ENCODE data around the gene NKTR. TPM values are rescaled to one million over a fixed set of nuclear protein-coding genes. Genes with fewer than 3 reads are reported as not detected.
"Not testable (repeated sequence)": the region's sequence is repeated elsewhere in the genome, so short reads cannot be mapped to it uniquely, and the experiment has no call there.

Gene NKTR
- total RNA-seq, 2 donors from 2014 or later, result 101 to 116 TPM

GRCh38 chr3:42572278-42572677, 28.2 kb upstream of the NKTR start:
- Histone ChIP-seq H3K27ac (ENCODE audit: low read depth, low read length) (no peak overlapping the region), H3K4me1 (ENCODE audit: control insufficient read depth, insufficient read depth, low read length) (no peaks in the 10 kb centered on the region), H3K9ac (ENCODE audit: extremely low read depth, low read length, poor library complexity, severe bottlenecking) (no peak overlapping the region), H3K9me3 (ENCODE audit: control insufficient read depth, low read length) (peaks cover 26% of the 10 kb centered on the region), H3K4me3 (ENCODE audit: low read length) (no peak overlapping the region), H3K36me3 (ENCODE audit: control insufficient read depth, insufficient read depth, low read length) (peaks cover 41% of the 10 kb centered on the region), H3K27me3 (ENCODE audit: control insufficient read depth, insufficient read depth, low read length, poor library complexity, severe bottlenecking) (no peaks in the 10 kb centered on the region)
- Mint-ChIP-seq H3K4me3 (no peak overlapping the region), H3K9me3 (peaks cover 23% of the 10 kb centered on the region), H3K4me1 (peaks cover 6% of the 10 kb centered on the region), H3K27me3 (ENCODE audit: insufficient read depth) (no peaks in the 10 kb centered on the region), H3K36me3 (ENCODE audit: low read depth) (peaks cover 54% of the 10 kb centered on the region), H3K27ac (peak overlapping the region; percentile 31)
- 31 to 53% methylated on average over 2 to 3 of the region's 3 CpGs for WGBS, 2 experiments (ENCODE audit: insufficient coverage in 1 of 2, insufficient read length in 1 of 2)
- TF ChIP-seq CTCF (conservative IDR thresholded peaks at IDR 0.05), result peak; percentile 77
- peak; percentile 92 for DNase-seq

- H3K4me3 Mint-ChIP-seq, result no peak overlapping the region
- H3K36me3 Mint-ChIP-seq (ENCODE audit: low read depth), result peaks cover 57% of the 10 kb centered on the region
- no peak overlapping the region for H3K27ac Mint-ChIP-seq
- Histone ChIP-seq H3K9ac (ENCODE audit: extremely low read depth, low read length, poor library complexity, severe bottlenecking) (no peak overlapping the region), H3K9me3 (ENCODE audit: control insufficient read depth, low read length) (peaks cover 26% of the 10 kb centered on the region), H3K27me3 (ENCODE audit: control insufficient read depth, insufficient read depth, low read length, poor library complexity, severe bottlenecking) (no peaks in the 10 kb centered on the region), H3K4me1 (ENCODE audit: control insufficient read depth, insufficient read depth, low read length) (no peaks in the 10 kb centered on the region), H3K4me3 (ENCODE audit: low read length) (no peak overlapping the region), H3K36me3 (ENCODE audit: control insufficient read depth, insufficient read depth, low read length) (peaks cover 39% of the 10 kb centered on the region), H3K27ac (ENCODE audit: low read depth, low read length) (no peak overlapping the region)
- no peaks in the 10 kb centered on the region for H3K27me3 Mint-ChIP-seq (ENCODE audit: insufficient read depth)
- H3K4me1 Mint-ChIP-seq, result peaks cover 9% of the 10 kb centered on the region
- H3K9me3 Mint-ChIP-seq, result peaks cover 25% of the 10 kb centered on the region
- no peak for DNase-seq
- TF ChIP-seq CTCF (conservative IDR thresholded peaks at IDR 0.05), result no peak
These were observed 25.2 kb upstream of the NKTR start for GRCh38 chr3:42575137-42575741.

- H3K27ac Mint-ChIP-seq, result no peak overlapping the region
- peaks cover 26% of the 10 kb centered on the region for H3K9me3 ChIP-seq (ENCODE audit: control insufficient read depth, low read length)
- no peaks in the 10 kb centered on the region for H3K27me3 ChIP-seq (ENCODE audit: control insufficient read depth, insufficient read depth, low read length, poor library complexity, severe bottlenecking)
- no peak for TF ChIP-seq CTCF (conservative IDR thresholded peaks at IDR 0.05)
- H3K27me3 Mint-ChIP-seq (ENCODE audit: insufficient read depth), result no peaks in the 10 kb centered on the region
- no peak for DNase-seq
- H3K27ac ChIP-seq (ENCODE audit: low read depth, low read length), result no peak overlapping the region
- H3K36me3 Mint-ChIP-seq (ENCODE audit: low read depth), result peaks cover 47% of the 10 kb centered on the region
- H3K4me3 ChIP-seq (ENCODE audit: low read length), result no peak overlapping the region
- H3K4me3 Mint-ChIP-seq, result no peak overlapping the region
- H3K36me3 ChIP-seq (ENCODE audit: control insufficient read depth, insufficient read depth, low read length), result peaks cover 34% of the 10 kb centered on the region
- 93 to 100% methylated on average over 2 to 4 of the region's 4 CpGs for whole genome bisulfite sequencing, 2 experiments (ENCODE audit: insufficient coverage in 1 of 2, insufficient read length in 1 of 2)
- H3K4me1 ChIP-seq (ENCODE audit: control insufficient read depth, insufficient read depth, low read length), result no peaks in the 10 kb centered on the region
- H3K9me3 Mint-ChIP-seq, result peaks cover 25% of the 10 kb centered on the region
- H3K9ac ChIP-seq (ENCODE audit: extremely low read depth, low read length, poor library complexity, severe bottlenecking), result no peak overlapping the region
- H3K4me1 Mint-ChIP-seq, result peaks cover 23% of the 10 kb centered on the region
These were observed 22.4 kb upstream of the NKTR start for GRCh38 chr3:42578054-42578453.

GRCh38 chr3:42579346-42579745, 21.1 kb upstream of the NKTR start:
- H3K36me3 ChIP-seq (ENCODE audit: control insufficient read depth, insufficient read depth, low read length), result peaks cover 26% of the 10 kb centered on the region
- Mint-ChIP-seq H3K4me1 (peaks cover 26% of the 10 kb centered on the region), H3K36me3 (ENCODE audit: low read depth) (peaks cover 37% of the 10 kb centered on the region), H3K9me3 (peaks cover 16% of the 10 kb centered on the region)
- 80 to 99% methylated on average over 1 to 4 of the region's 4 CpGs for WGBS, 2 experiments (ENCODE audit: insufficient coverage in 1 of 2, insufficient read length in 1 of 2)
- H3K27me3 Mint-ChIP-seq (ENCODE audit: insufficient read depth); H3K27me3 ChIP-seq (ENCODE audit: control insufficient read depth, insufficient read depth, low read length, poor library complexity, severe bottlenecking); H3K27ac Mint-ChIP-seq; H3K4me3 ChIP-seq (ENCODE audit: low read length); H3K4me1 ChIP-seq (ENCODE audit: control insufficient read depth, insufficient read depth, low read length); H3K27ac ChIP-seq (ENCODE audit: low read depth, low read length); DNase-seq; H3K9ac ChIP-seq (ENCODE audit: extremely low read depth, low read length, poor library complexity, severe bottlenecking); H3K4me3 Mint-ChIP-seq: not testable (repeated sequence)
- H3K9me3 ChIP-seq (ENCODE audit: control insufficient read depth, low read length), result peaks cover 18% of the 10 kb centered on the region
